PC-3 (cell line): Measurements from ENCODE around the gene METTL21A.

Experiments
- EZH2 ChIP-seq: fragments of 300-600 bp; sonication (generic); IDR thresholded peaks from one replicate; pipeline ENCODE4 v1.6.1; 2017; ENCODE audit warnings: antibody characterized with exemption, mild to moderate bottlenecking, low read length; ENCODE audit not compliant: unreplicated experiment
- TF ChIP-seq, protein P1 (sequence below): fragments of 300-600 bp; sonication (generic); conservative IDR thresholded peaks from 2 replicates; pipeline ENCODE4 v1.5.1; 2017; ENCODE audit warnings: antibody characterized with exemption, low read depth, mild to moderate bottlenecking, low read length

DNA sequence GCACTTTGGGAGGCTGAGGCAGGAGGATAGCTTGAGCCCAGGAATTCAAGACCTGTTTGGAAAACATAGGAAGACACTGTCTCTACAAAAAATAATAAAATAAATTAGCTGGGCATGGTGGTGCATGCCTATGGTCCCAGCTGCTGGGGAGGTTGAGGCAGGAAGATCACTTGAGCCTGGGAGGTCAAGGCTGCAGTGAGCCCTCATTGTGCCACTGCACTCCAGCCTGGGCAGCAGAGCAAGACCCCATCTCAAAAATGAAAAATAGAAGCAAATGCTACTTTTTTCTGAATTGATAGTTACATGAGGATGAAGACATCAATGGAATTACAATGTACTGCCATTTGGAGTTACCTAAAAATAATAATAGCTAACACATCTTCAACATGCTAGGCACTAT lies 31.9 kb downstream of the METTL21A start:
- TF ChIP-seq, protein P1, sequence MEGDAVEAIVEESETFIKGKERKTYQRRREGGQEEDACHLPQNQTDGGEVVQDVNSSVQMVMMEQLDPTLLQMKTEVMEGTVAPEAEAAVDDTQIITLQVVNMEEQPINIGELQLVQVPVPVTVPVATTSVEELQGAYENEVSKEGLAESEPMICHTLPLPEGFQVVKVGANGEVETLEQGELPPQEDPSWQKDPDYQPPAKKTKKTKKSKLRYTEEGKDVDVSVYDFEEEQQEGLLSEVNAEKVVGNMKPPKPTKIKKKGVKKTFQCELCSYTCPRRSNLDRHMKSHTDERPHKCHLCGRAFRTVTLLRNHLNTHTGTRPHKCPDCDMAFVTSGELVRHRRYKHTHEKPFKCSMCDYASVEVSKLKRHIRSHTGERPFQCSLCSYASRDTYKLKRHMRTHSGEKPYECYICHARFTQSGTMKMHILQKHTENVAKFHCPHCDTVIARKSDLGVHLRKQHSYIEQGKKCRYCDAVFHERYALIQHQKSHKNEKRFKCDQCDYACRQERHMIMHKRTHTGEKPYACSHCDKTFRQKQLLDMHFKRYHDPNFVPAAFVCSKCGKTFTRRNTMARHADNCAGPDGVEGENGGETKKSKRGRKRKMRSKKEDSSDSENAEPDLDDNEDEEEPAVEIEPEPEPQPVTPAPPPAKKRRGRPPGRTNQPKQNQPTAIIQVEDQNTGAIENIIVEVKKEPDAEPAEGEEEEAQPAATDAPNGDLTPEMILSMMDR: no peak
- no peak for TF ChIP-seq EZH2
